C4-2B (cell line): ENCODE results near the gene STT3A.

Experiments
- ZFX ChIP-seq: fragments of 450-650 bp; IDR thresholded peaks from 2 replicates; pipeline ENCODE4 v1.6.1; 2017
- TF ChIP-seq, protein P1 (sequence below): fragments of 450-650 bp; conservative IDR thresholded peaks from 2 replicates; pipeline ENCODE4 v1.5.1; 2017; ENCODE audit warnings: mild to moderate bottlenecking

DNA sequence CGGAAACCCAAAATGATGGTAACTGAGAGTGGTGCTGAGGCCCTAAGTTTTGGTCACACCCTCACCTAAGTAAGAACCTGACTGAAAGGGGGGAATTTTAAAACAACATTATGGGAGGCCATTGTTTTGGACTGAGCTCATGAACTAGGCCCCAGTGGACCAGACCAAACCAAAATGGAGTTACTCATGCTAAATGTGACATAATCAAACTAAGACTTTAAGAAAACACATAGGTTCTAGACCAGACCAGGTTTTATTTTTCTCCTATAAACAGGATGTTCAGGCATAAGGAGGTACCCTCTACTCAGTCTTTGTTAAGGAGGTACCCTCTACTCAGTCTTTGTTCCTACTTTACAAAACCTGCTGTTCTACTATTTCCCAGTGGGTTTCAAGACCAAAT, 30.7 kb upstream of the STT3A start:
- TF ChIP-seq, protein P1, sequence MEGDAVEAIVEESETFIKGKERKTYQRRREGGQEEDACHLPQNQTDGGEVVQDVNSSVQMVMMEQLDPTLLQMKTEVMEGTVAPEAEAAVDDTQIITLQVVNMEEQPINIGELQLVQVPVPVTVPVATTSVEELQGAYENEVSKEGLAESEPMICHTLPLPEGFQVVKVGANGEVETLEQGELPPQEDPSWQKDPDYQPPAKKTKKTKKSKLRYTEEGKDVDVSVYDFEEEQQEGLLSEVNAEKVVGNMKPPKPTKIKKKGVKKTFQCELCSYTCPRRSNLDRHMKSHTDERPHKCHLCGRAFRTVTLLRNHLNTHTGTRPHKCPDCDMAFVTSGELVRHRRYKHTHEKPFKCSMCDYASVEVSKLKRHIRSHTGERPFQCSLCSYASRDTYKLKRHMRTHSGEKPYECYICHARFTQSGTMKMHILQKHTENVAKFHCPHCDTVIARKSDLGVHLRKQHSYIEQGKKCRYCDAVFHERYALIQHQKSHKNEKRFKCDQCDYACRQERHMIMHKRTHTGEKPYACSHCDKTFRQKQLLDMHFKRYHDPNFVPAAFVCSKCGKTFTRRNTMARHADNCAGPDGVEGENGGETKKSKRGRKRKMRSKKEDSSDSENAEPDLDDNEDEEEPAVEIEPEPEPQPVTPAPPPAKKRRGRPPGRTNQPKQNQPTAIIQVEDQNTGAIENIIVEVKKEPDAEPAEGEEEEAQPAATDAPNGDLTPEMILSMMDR, result no peak
- TF ChIP-seq ZFX, result no peak
